Measurements from ENCODE around the gene SLC22A25.
"Not testable (repeated sequence)": the region's sequence is repeated elsewhere in the genome, so short reads cannot be mapped to it uniquely, and the experiment has no call there.

SLC22A25 gene

GRCh38 chr11:63235471-63236461 lies 7.6 kb downstream of the SLC22A25 start:
- not testable (repeated sequence) for DNase-seq; H2AFZ ChIP-seq (ENCODE audit: insufficient read depth, low read length, poor library complexity); H4K91ac ChIP-seq (ENCODE audit: low read depth, low read length); H2AK5ac ChIP-seq (ENCODE audit: low read length); H2BK5ac ChIP-seq (ENCODE audit: low read depth, low read length, poor library complexity); H3K4ac ChIP-seq (ENCODE audit: low read depth, low read length); H3K9ac ChIP-seq (ENCODE audit: low read length); H3K27ac ChIP-seq (ENCODE audit: low read depth, low read length); H3K4me3 ChIP-seq (ENCODE audit: low read depth, low read length); H3K23ac ChIP-seq (ENCODE audit: low read length); H2BK12ac ChIP-seq (ENCODE audit: low read length); H3K36me3 ChIP-seq (ENCODE audit: control insufficient read depth in 1 of 2, insufficient read depth in 2 of 2, low read length in 2 of 2); H4K8ac ChIP-seq (ENCODE audit: low read depth, low read length); H3K79me1 ChIP-seq (ENCODE audit: low read length); H3K27me3 ChIP-seq (ENCODE audit: insufficient read depth, low read length); H3K4me1 ChIP-seq (ENCODE audit: control insufficient read depth in 1 of 2, insufficient read depth in 2 of 2, low read length in 2 of 2); H3K14ac ChIP-seq (ENCODE audit: low read length); H3K4me2 ChIP-seq (ENCODE audit: low read length); H3K79me2 ChIP-seq (ENCODE audit: control insufficient read depth, insufficient read depth, low read length, poor library complexity); H3K18ac ChIP-seq (ENCODE audit: low read length); H4K12ac ChIP-seq (ENCODE audit: low read depth, low read length); H3K9me3 ChIP-seq (ENCODE audit: insufficient read depth, low read depth, low read length); H2BK120ac ChIP-seq (ENCODE audit: insufficient read depth, low read length, poor library complexity)
- no CpG with 5 or more reads among the region's 8 CpGs for WGBS (ENCODE audit: extremely low coverage, insufficient coverage, insufficient read length)

GRCh38 chr11:63229815-63230214 lies 13.6 kb downstream of the SLC22A25 start:
- Histone ChIP-seq H3K4me1 (ENCODE audit: control insufficient read depth in 1 of 2, insufficient read depth in 2 of 2, low read length in 2 of 2) (no peaks in the 10 kb centered on the region), H2BK5ac (ENCODE audit: low read depth, low read length, poor library complexity) (no peak overlapping the region), H3K14ac (ENCODE audit: low read length) (no peak overlapping the region), H4K8ac (ENCODE audit: low read depth, low read length) (no peak overlapping the region), H3K27me3 (ENCODE audit: insufficient read depth, low read length) (no peaks in the 10 kb centered on the region), H4K12ac (ENCODE audit: low read depth, low read length) (no peak overlapping the region), H3K4ac (ENCODE audit: low read depth, low read length) (no peak overlapping the region), H2BK120ac (ENCODE audit: insufficient read depth, low read length, poor library complexity) (no peak overlapping the region), H3K27ac (ENCODE audit: low read depth, low read length) (no peak overlapping the region), H3K4me3 (ENCODE audit: low read depth, low read length) (no peak overlapping the region), H3K79me2 (ENCODE audit: control insufficient read depth, insufficient read depth, low read length, poor library complexity) (no peaks in the 10 kb centered on the region), H3K4me2 (ENCODE audit: low read length) (no peak overlapping the region), H3K9ac (ENCODE audit: low read length) (no peak overlapping the region), H3K23ac (ENCODE audit: low read length) (no peak overlapping the region), H2AK5ac (ENCODE audit: low read length) (no peak overlapping the region), H3K36me3 (ENCODE audit: control insufficient read depth in 1 of 2, insufficient read depth in 2 of 2, low read length in 2 of 2) (no peaks in the 10 kb centered on the region), H3K79me1 (ENCODE audit: low read length) (no peaks in the 10 kb centered on the region), H2AFZ (ENCODE audit: insufficient read depth, low read length, poor library complexity) (no peak overlapping the region), H3K18ac (ENCODE audit: low read length) (no peak overlapping the region), H2BK12ac (ENCODE audit: low read length) (no peak overlapping the region), H4K91ac (ENCODE audit: low read depth, low read length) (no peak overlapping the region), H3K9me3 (ENCODE audit: insufficient read depth, low read depth, low read length) (no peaks in the 10 kb centered on the region)
- no peak for DNase-seq
- WGBS (ENCODE audit: extremely low coverage, insufficient coverage, insufficient read length) = no CpG with 5 or more reads among the region's 1 CpG

GRCh38 chr11:63227521-63228107 lies 15.8 kb downstream of the SLC22A25 start:
- H4K12ac ChIP-seq (ENCODE audit: low read depth, low read length) = no peak overlapping the region
- no peak for DNase-seq
- no peak overlapping the region for H3K14ac ChIP-seq (ENCODE audit: low read length)
- no peaks in the 10 kb centered on the region for H3K36me3 ChIP-seq (ENCODE audit: control insufficient read depth in 1 of 2, insufficient read depth in 2 of 2, low read length in 2 of 2)
- no peaks in the 10 kb centered on the region for H3K27me3 ChIP-seq (ENCODE audit: insufficient read depth, low read length)
- H3K9me3 ChIP-seq (ENCODE audit: insufficient read depth, low read depth, low read length) = no peaks in the 10 kb centered on the region
- H2BK120ac ChIP-seq (ENCODE audit: insufficient read depth, low read length, poor library complexity) = no peak overlapping the region
- H3K9ac ChIP-seq (ENCODE audit: low read length) = no peak overlapping the region
- no peak overlapping the region for H3K4me2 ChIP-seq (ENCODE audit: low read length)
- H3K79me2 ChIP-seq (ENCODE audit: control insufficient read depth, insufficient read depth, low read length, poor library complexity) = no peaks in the 10 kb centered on the region
- H4K8ac ChIP-seq (ENCODE audit: low read depth, low read length) = no peak overlapping the region
- no peak overlapping the region for H2BK12ac ChIP-seq (ENCODE audit: low read length)
- no peak overlapping the region for H3K4ac ChIP-seq (ENCODE audit: low read depth, low read length)
- H3K4me1 ChIP-seq (ENCODE audit: control insufficient read depth in 1 of 2, insufficient read depth in 2 of 2, low read length in 2 of 2) = no peaks in the 10 kb centered on the region
- no peak overlapping the region for H3K4me3 ChIP-seq (ENCODE audit: low read depth, low read length)
- no peak overlapping the region for H4K91ac ChIP-seq (ENCODE audit: low read depth, low read length)
- H2AK5ac ChIP-seq (ENCODE audit: low read length) = no peak overlapping the region
- H2AFZ ChIP-seq (ENCODE audit: insufficient read depth, low read length, poor library complexity) = no peak overlapping the region
- WGBS (ENCODE audit: extremely low coverage, insufficient coverage, insufficient read length) = no CpG with 5 or more reads among the region's 2 CpGs
- H3K27ac ChIP-seq (ENCODE audit: low read depth, low read length) = no peak overlapping the region
- no peak overlapping the region for H3K23ac ChIP-seq (ENCODE audit: low read length)
- no peaks in the 10 kb centered on the region for H3K79me1 ChIP-seq (ENCODE audit: low read length)
- H2BK5ac ChIP-seq (ENCODE audit: low read depth, low read length, poor library complexity) = no peak overlapping the region
- no peak overlapping the region for H3K18ac ChIP-seq (ENCODE audit: low read length)

- DNase-seq = no peak
- no peaks in the 10 kb centered on the region for H3K79me2 ChIP-seq (ENCODE audit: control insufficient read depth, insufficient read depth, low read length, poor library complexity)
- no CpG with 5 or more reads among the region's 1 CpG for WGBS (ENCODE audit: extremely low coverage, insufficient coverage, insufficient read length)
- H3K18ac ChIP-seq (ENCODE audit: low read length) = no peak overlapping the region
- H3K4me3 ChIP-seq (ENCODE audit: low read depth, low read length) = no peak overlapping the region
- H3K36me3 ChIP-seq (ENCODE audit: control insufficient read depth in 1 of 2, insufficient read depth in 2 of 2, low read length in 2 of 2) = no peaks in the 10 kb centered on the region
- no peak overlapping the region for H4K91ac ChIP-seq (ENCODE audit: low read depth, low read length)
- no peak overlapping the region for H3K9ac ChIP-seq (ENCODE audit: low read length)
- H2BK120ac ChIP-seq (ENCODE audit: insufficient read depth, low read length, poor library complexity) = no peak overlapping the region
- no peak overlapping the region for H4K8ac ChIP-seq (ENCODE audit: low read depth, low read length)
- H3K27ac ChIP-seq (ENCODE audit: low read depth, low read length) = no peak overlapping the region
- no peak overlapping the region for H3K23ac ChIP-seq (ENCODE audit: low read length)
- H2AK5ac ChIP-seq (ENCODE audit: low read length) = no peak overlapping the region
- no peaks in the 10 kb centered on the region for H3K27me3 ChIP-seq (ENCODE audit: insufficient read depth, low read length)
- no peaks in the 10 kb centered on the region for H3K4me1 ChIP-seq (ENCODE audit: control insufficient read depth in 1 of 2, insufficient read depth in 2 of 2, low read length in 2 of 2)
- H2BK5ac ChIP-seq (ENCODE audit: low read depth, low read length, poor library complexity) = no peak overlapping the region
- no peak overlapping the region for H2BK12ac ChIP-seq (ENCODE audit: low read length)
- no peak overlapping the region for H3K4me2 ChIP-seq (ENCODE audit: low read length)
- no peak overlapping the region for H4K12ac ChIP-seq (ENCODE audit: low read depth, low read length)
- H3K14ac ChIP-seq (ENCODE audit: low read length) = no peak overlapping the region
- no peak overlapping the region for H2AFZ ChIP-seq (ENCODE audit: insufficient read depth, low read length, poor library complexity)
- H3K9me3 ChIP-seq (ENCODE audit: insufficient read depth, low read depth, low read length) = no peaks in the 10 kb centered on the region
- H3K4ac ChIP-seq (ENCODE audit: low read depth, low read length) = no peak overlapping the region
- H3K79me1 ChIP-seq (ENCODE audit: low read length) = no peaks in the 10 kb centered on the region
Measured at GRCh38 chr11:63226488-63227114, 16.8 kb downstream of the SLC22A25 start.
